GM12872 (cell line): ENCODE results near the gene THSD4.

Experiments
- TF ChIP-seq, protein P1 (sequence below): IDR thresholded peaks from 3 replicates; pipeline ENCODE4 v1.5.1; 2011; ENCODE audit warnings: low read depth, mild to moderate bottlenecking, low read length, moderate library complexity; ENCODE audit not compliant: insufficient read depth

THSD4 gene

DNA sequence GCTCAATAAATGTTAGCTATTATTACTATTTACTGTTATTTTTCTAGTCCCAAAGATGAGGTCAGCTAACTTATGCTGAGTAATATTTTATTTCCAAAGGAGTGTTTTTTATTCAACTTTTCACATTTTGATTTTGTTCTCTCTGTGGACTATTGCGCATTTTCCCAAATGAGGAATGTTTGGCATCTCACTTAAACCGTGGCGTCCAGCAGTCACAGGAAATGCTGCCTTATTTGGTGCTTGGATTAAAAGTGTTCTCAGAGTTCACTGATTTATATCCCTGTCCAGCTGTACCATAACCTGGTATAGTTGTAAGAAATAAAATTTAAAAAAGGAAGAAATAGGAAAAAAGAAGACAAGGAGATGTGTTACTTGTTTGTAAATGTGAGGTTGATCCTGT lies 166.8 kb downstream of the THSD4 start:
- TF ChIP-seq, protein P1, sequence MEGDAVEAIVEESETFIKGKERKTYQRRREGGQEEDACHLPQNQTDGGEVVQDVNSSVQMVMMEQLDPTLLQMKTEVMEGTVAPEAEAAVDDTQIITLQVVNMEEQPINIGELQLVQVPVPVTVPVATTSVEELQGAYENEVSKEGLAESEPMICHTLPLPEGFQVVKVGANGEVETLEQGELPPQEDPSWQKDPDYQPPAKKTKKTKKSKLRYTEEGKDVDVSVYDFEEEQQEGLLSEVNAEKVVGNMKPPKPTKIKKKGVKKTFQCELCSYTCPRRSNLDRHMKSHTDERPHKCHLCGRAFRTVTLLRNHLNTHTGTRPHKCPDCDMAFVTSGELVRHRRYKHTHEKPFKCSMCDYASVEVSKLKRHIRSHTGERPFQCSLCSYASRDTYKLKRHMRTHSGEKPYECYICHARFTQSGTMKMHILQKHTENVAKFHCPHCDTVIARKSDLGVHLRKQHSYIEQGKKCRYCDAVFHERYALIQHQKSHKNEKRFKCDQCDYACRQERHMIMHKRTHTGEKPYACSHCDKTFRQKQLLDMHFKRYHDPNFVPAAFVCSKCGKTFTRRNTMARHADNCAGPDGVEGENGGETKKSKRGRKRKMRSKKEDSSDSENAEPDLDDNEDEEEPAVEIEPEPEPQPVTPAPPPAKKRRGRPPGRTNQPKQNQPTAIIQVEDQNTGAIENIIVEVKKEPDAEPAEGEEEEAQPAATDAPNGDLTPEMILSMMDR, result no peak

DNA sequence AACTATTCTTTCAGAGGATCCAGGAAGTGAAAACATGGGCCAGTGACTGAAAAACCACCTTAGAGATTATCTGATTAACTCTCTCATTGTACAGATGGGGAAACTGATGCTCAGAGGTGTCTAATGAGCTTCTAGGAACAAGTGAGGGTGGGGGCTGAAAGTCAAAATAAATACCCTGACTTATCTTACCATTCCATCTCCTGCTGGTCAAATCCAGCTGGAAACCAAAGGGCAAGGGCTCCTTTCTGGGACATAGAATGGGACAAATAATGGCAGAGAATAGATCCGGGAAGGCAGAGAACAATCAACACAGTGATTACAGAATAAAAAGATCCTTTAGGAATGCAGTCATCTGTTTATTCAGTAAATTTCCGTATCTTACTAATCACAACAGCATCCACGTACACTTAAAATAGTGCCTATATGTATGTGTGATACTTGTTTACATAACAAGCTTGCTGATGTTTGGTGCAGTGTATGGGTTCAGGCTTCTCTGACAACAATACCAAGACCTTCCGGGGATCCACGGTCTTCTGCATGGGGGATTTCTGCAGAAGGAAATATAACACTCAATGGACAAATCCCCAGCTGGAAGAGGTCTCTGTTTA lies 173.2 kb downstream of the THSD4 start:
- TF ChIP-seq, protein P1, result no peak

DNA sequence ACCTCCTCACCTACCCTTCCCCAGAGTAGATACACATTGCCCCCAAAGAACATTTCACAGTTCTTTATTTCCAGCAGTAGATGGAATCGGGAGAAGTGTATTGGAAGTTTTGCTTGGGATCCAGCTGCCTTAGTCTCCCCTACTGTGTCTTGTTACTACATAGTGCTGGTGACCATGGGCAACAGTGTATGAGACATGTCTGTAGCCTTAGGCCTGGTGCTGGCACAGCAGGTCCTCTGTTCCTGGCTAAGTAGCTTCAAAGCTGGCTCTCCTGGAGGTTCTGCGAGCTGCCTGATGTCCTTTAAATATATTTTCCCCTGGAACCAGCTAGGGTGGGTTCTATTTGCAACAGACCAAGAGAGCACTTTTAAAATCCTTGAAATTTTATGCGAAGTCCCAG lies 174.7 kb downstream of the THSD4 start:
- TF ChIP-seq, protein P1, result no peak

DNA sequence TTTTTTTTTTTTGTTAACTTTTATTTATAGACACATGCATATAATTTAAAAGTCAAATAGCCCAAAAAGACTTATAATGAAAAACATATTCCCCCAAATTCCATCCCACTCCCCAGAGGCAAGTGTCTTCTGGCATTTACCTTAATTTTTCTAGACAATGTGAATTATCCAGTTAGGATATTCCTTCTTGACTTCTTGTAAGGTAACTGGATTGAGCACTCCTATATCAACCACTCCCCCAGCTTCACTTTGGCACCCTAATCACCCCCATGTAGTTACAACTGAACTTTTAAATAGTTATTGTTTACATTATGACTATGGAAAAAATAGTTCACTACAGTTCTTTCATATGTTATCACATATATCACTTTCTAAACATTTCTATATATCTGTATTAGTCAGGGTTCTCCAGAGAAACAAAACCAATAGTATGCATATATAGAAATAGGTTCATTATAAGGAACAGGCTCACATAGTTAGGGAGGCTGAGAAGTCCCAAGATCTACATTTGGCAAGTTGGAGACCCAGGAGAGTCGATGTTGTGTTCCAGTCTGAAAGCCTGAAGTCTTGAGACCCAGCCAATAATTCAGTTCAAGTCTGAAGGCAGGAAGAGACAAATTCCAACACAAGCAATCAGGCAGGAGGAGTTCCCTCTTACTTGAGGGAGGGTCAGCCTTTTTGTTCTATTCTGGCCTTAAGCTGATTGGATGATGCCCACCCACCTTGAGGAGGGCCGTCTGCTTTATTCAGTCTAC lies 175.8 kb downstream of the THSD4 start:
- TF ChIP-seq, protein P1, result no peak

DNA sequence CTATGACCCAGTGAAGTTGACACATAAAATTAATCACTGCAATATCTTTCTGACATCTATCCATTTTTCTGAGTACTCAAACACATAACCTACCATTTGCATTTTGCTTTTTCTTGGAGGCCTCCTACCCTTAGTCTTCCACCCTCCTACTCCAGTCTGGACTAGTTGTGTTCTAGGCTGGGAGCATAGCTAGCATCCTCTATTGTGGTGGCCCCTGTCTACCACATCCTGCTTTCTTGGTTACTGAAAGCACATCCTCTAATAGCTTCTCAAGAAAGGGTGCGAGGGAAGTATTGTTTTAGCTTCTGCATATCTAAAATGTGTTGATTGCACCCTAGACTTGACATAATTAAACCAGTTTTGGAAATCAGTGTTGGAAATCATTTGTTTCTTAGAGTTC lies 176.5 kb downstream of the THSD4 start:
- TF ChIP-seq, protein P1, result no peak

DNA sequence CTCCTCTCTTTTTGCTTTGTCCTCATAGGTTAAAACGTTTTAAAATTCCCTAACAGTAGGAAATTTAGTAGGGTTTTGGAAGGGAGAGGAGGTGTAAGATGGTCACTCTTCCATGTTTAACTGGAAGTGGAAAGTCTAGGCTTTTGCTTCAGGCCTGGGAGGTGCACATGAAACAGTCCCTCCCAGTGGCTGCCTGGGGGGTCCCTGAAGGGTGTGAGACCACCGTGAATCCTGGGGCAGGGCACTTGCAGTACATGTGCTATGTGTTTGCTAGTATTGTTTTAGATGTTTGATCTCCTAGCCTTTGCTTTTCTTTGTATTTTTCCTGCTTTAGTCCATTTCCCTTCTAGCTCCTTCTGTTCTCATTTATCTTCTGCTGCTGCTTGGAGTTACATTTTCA lies 178.5 kb downstream of the THSD4 start:
- TF ChIP-seq, protein P1, result no peak

DNA sequence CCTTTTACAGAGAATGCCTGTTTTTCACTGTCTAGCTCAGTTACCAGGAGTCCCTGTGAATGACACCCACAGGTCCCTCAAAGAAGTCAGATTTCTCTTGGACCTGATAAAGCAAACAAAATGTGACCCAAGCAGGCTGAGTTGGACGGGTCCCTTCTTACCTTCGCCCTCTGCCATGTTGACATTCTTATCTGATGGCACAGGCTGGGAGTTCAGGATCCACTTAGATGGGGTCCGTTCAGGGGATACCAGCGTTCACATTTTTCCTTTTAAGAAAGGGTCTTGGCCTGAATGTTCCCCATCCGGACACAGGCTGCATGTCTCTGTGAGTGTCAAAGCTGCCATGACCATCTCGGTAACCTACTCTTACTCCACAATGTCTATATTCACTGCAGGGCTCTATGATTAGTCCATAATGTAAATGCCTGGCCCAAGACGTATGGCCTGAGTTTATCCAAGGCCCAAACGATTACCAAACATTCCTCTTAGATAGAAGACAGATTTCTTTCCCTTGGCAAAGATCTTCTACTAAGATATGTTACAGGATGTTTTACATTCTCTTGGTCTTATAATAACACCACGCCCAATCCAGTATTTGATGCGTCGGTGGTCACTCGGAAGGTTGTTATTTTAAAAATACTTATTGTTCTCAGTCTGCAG lies 179.1 kb downstream of the THSD4 start:
- TF ChIP-seq, protein P1, result no peak
